Measurements from ENCODE around the gene CLTB. TPM values are rescaled to one million over a fixed set of nuclear protein-coding genes. Genes with fewer than 3 reads are reported as not detected.

CLTB gene
- total and polyA plus RNA-seq, 2 of the 13 experiments (the other 11 are each of a cell fraction or from before 2014, with no cell fraction given), result 23.3 to 33.8 TPM

- TF ChIP-seq ZMYM3 (CRISPR knock-in tag; IDR thresholded peaks at IDR 0.05), result 0 out of 2 replicates have a peak, but pooled peaks have one; percentile 2
- TF ChIP-seq, protein P1, sequence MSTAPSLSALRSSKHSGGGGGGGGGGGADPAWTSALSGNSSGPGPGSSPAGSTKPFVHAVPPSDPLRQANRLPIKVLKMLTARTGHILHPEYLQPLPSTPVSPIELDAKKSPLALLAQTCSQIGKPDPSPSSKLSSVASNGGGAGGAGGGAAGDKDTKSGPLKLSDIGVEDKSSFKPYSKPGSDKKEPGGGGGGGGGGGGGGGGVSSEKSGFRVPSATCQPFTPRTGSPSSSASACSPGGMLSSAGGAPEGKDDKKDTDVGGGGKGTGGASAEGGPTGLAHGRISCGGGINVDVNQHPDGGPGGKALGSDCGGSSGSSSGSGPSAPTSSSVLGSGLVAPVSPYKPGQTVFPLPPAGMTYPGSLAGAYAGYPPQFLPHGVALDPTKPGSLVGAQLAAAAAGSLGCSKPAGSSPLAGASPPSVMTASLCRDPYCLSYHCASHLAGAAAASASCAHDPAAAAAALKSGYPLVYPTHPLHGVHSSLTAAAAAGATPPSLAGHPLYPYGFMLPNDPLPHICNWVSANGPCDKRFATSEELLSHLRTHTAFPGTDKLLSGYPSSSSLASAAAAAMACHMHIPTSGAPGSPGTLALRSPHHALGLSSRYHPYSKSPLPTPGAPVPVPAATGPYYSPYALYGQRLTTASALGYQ (CRISPR knock-in tag; IDR thresholded peaks at IDR 0.05), result no peak
- 0 out of 2 replicates have a peak, but pooled peaks have one; percentile 58 for TF ChIP-seq STAT5B (CRISPR knock-in tag; IDR thresholded peaks at IDR 0.05)
- TF ChIP-seq KLF9 (CRISPR knock-in tag; IDR thresholded peaks at IDR 0.05; ENCODE audit: low read depth), result 0 out of 2 replicates have a peak, but pooled peaks have one; percentile 57
- no peak for TF ChIP-seq PHF21A (CRISPR knock-in tag; IDR thresholded peaks at IDR 0.05)
- TF ChIP-seq ZMAT3 (CRISPR knock-in tag; conservative IDR thresholded peaks at IDR 0.05), result 0 out of 2 replicates have a peak, but pooled peaks have one; percentile 24
- TF ChIP-seq, protein P2, sequence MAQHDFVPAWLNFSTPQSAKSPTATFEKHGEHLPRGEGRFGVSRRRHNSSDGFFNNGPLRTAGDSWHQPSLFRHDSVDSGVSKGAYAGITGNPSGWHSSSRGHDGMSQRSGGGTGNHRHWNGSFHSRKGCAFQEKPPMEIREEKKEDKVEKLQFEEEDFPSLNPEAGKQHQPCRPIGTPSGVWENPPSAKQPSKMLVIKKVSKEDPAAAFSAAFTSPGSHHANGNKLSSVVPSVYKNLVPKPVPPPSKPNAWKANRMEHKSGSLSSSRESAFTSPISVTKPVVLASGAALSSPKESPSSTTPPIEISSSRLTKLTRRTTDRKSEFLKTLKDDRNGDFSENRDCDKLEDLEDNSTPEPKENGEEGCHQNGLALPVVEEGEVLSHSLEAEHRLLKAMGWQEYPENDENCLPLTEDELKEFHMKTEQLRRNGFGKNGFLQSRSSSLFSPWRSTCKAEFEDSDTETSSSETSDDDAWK (CRISPR knock-in tag; IDR thresholded peaks at IDR 0.05), result no peak
- no peak for TF ChIP-seq NFRKB (IDR thresholded peaks at IDR 0.05)
- TF ChIP-seq ZFX (CRISPR knock-in tag; IDR thresholded peaks at IDR 0.05; ENCODE audit: low read depth), result peak; percentile 99
- peak; percentile 71 for TF ChIP-seq ZBTB26 (CRISPR knock-in tag; IDR thresholded peaks at IDR 0.05; ENCODE audit: borderline replicate concordance)
- peak; percentile 20; the same call in 1 of the 2 replicates for TF ChIP-seq MIXL1 (CRISPR knock-in tag; IDR thresholded peaks at IDR 0.05)
- TF ChIP-seq SP140L (CRISPR knock-in tag; IDR thresholded peaks at IDR 0.05; ENCODE audit: borderline replicate concordance), result no peak
- no peak for TF ChIP-seq RFX1 (IDR thresholded peaks at IDR 0.05)
- no peak for TF ChIP-seq RBAK (CRISPR knock-in tag; IDR thresholded peaks at IDR 0.05)
- peak; percentile 57; the same call in 1 of the 2 replicates for TF ChIP-seq MEIS2 (CRISPR knock-in tag; IDR thresholded peaks at IDR 0.05)
- peak; percentile 18; the same call in 1 of the 2 replicates for TF ChIP-seq ZNF138 (CRISPR knock-in tag; IDR thresholded peaks at IDR 0.05; ENCODE audit: low read depth)
- peak; percentile 39 for TF ChIP-seq ZEB1 (IDR thresholded peaks at IDR 0.05; ENCODE audit: insufficient replicate concordance, low read depth)
- no peak for TF ChIP-seq NFKB2 (CRISPR knock-in tag; IDR thresholded peaks at IDR 0.05; ENCODE audit: borderline replicate concordance)
- TF ChIP-seq KMT2B (CRISPR knock-in tag; IDR thresholded peaks at IDR 0.05), result peak; percentile 92
- no peak; the same call in 1 of the 2 replicates for TF ChIP-seq CEBPG (CRISPR knock-in tag; IDR thresholded peaks at IDR 0.05)
- TF ChIP-seq HOMEZ (CRISPR knock-in tag; IDR thresholded peaks at IDR 0.05; ENCODE audit: low read depth), result peak; percentile 68
- TF ChIP-seq ZNF468 (CRISPR knock-in tag; IDR thresholded peaks at IDR 0.05), result no peak
- TF ChIP-seq, protein P3, sequence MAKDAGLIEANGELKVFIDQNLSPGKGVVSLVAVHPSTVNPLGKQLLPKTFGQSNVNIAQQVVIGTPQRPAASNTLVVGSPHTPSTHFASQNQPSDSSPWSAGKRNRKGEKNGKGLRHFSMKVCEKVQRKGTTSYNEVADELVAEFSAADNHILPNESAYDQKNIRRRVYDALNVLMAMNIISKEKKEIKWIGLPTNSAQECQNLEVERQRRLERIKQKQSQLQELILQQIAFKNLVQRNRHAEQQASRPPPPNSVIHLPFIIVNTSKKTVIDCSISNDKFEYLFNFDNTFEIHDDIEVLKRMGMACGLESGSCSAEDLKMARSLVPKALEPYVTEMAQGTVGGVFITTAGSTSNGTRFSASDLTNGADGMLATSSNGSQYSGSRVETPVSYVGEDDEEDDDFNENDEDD (CRISPR knock-in tag; IDR thresholded peaks at IDR 0.05; ENCODE audit: borderline replicate concordance), result 0 out of 2 replicates have a peak, but pooled peaks have one; percentile 17
- no peak for TF ChIP-seq MAFF (IDR thresholded peaks at IDR 0.05; ENCODE audit: low read depth, low read length)
Observed at GRCh38 chr5:176361437-176362232, 54.7 kb downstream of the CLTB start, which contains the start of gene KIAA1191 (continued).

Measured in HepG2 (cell line).